WERI-Rb-1 (cell line): ENCODE data around the gene PHEX.

Experiments
- DNase-seq: peaks from one replicate; pipeline ENCODE4 v3.0.0-alpha.2; 2020
- H3K27ac ChIP-seq: fragments of 250-450 bp; sonication (Bioruptor Pico); 2 replicates; pipeline ENCODE4 v1.5.1; 2020; ENCODE audit warnings: mild to moderate bottlenecking, moderate library complexity
- H3K27me3 ChIP-seq: fragments of 250-450 bp; sonication (Bioruptor Pico); 2 replicates; pipeline ENCODE4 v1.5.1; 2021; ENCODE audit warnings: mild to moderate bottlenecking, low read depth, moderate library complexity; ENCODE audit not compliant: insufficient read depth, severe bottlenecking
- H3K36me3 ChIP-seq: fragments of 250-450 bp; sonication (Bioruptor Pico); 2 replicates; pipeline ENCODE4 v1.5.1; 2020; ENCODE audit warnings: mild to moderate bottlenecking, moderate library complexity
- H3K4me3 ChIP-seq: 2 replicates; pipeline ENCODE4 v1.5.1; 2011; ENCODE audit warnings: low read depth, mild to moderate bottlenecking, control low read depth, low read length
- H3K9me3 ChIP-seq: fragments of 250-450 bp; sonication (Bioruptor Pico); 2 replicates; pipeline ENCODE4 v1.5.1; 2021; ENCODE audit warnings: mild to moderate bottlenecking, moderate library complexity; ENCODE audit not compliant: severe bottlenecking
- CTCF ChIP-seq: IDR thresholded peaks from 2 replicates; pipeline ENCODE4 v1.5.1; 2011; ENCODE audit warnings: low read depth, mild to moderate bottlenecking, control low read depth, inconsistent platforms, low read length

Gene PHEX

GRCh38 chrX:21993265-21993664 is 38.9 kb upstream of the PHEX start:
- no peak overlapping the region for H3K4me3 ChIP-seq
- no peak for DNase-seq
- H3K27me3 ChIP-seq = no peaks in the 10 kb centered on the region
- TF ChIP-seq CTCF = no peak
- peaks cover 3% of the 10 kb centered on the region for H3K36me3 ChIP-seq
- H3K27ac ChIP-seq = no peak overlapping the region
- no peaks in the 10 kb centered on the region for H3K9me3 ChIP-seq

- no peak for TF ChIP-seq CTCF
- no peak for DNase-seq
- Histone ChIP-seq H3K27me3 (no peaks in the 10 kb centered on the region), H3K36me3 (peaks cover 3% of the 10 kb centered on the region), H3K27ac (no peak overlapping the region), H3K9me3 (no peaks in the 10 kb centered on the region), H3K4me3 (no peak overlapping the region)
These were observed 35.2 kb upstream of the PHEX start for GRCh38 chrX:21996872-21997455.

GRCh38 chrX:21998037-21998436 is 34.1 kb upstream of the PHEX start:
- TF ChIP-seq CTCF = no peak
- Histone ChIP-seq H3K9me3 (no peaks in the 10 kb centered on the region), H3K27ac (no peak overlapping the region), H3K4me3 (no peak overlapping the region), H3K27me3 (no peaks in the 10 kb centered on the region), H3K36me3 (peaks cover 3% of the 10 kb centered on the region)
- no peak for DNase-seq

- Histone ChIP-seq H3K27me3 (no peaks in the 10 kb centered on the region), H3K4me3 (no peak overlapping the region), H3K36me3 (no peaks in the 10 kb centered on the region), H3K27ac (no peak overlapping the region), H3K9me3 (peaks cover 2% of the 10 kb centered on the region)
- no peak for TF ChIP-seq CTCF
- no peak for DNase-seq
These were observed 27.3 kb upstream of the PHEX start for GRCh38 chrX:22004866-22005265.

GRCh38 chrX:22012051-22012450 is 20.1 kb upstream of the PHEX start:
- peaks cover 2% of the 10 kb centered on the region for H3K9me3 ChIP-seq
- no peaks in the 10 kb centered on the region for H3K36me3 ChIP-seq
- no peak for TF ChIP-seq CTCF
- no peaks in the 10 kb centered on the region for H3K27me3 ChIP-seq
- no peak for DNase-seq
- H3K27ac ChIP-seq = no peak overlapping the region
- no peak overlapping the region for H3K4me3 ChIP-seq

- no peak overlapping the region for H3K27ac ChIP-seq
- H3K36me3 ChIP-seq = no peaks in the 10 kb centered on the region
- no peak for DNase-seq
- no peak overlapping the region for H3K4me3 ChIP-seq
- H3K27me3 ChIP-seq = no peaks in the 10 kb centered on the region
- no peak for TF ChIP-seq CTCF
- H3K9me3 ChIP-seq = peaks cover 2% of the 10 kb centered on the region
These were observed 19.2 kb upstream of the PHEX start for GRCh38 chrX:22012931-22013330.
